PC-9 (cell line): ENCODE measurements around the gene CMTM7. TPM values are rescaled to one million over a fixed set of nuclear protein-coding genes. Genes with fewer than 3 reads are reported as not detected.

Experiments used
- BruUV-seq: library from RNA; stranded (reverse); fragments of 400-500 nt; replicated peaks from 2 replicates; lab custom pipeline; 2021; lab: Mats Ljungman, UMichigan
- CTCF ChIA-PET: fragments of 300-600 bp; sonication (Branson Sonifier 250); formaldehyde crosslinking; loops from one replicate; lab custom pipeline; 2022; ENCODE audit warnings: antibody characterized with exemption; lab: Charles Lee
- POLR2A ChIA-PET: fragments of 300-600 bp; sonication (Branson Sonifier 250); formaldehyde crosslinking; loops from one replicate; lab custom pipeline; 2022; ENCODE audit warnings: antibody characterized with exemption; ENCODE audit not compliant: unreplicated experiment; lab: Charles Lee
- DNase-seq, 2 experiments: peaks; one replicate each; pipeline versions ENCODE4 v3.0.0 to v3.0.0-alpha.2; 2015 to 2022; ENCODE audit warnings: mixed read lengths in 1 of 2
- H2AFZ ChIP-seq: fragments of 200-600 bp; sonication (generic); 2 replicates; pipeline ENCODE4 v1.8.1; 2017; ENCODE audit warnings: antibody characterized with exemption
- H3F3A ChIP-seq: fragments of 200-600 bp; sonication (generic); 2 replicates; pipeline ENCODE4 v1.8.1; 2017; ENCODE audit warnings: antibody characterized with exemption, mild to moderate bottlenecking, low read depth; ENCODE audit not compliant: insufficient read depth
- H3K27ac ChIP-seq: fragments of 200-600 bp; sonication (generic); 2 replicates; pipeline ENCODE4 v1.6.1; 2016; ENCODE audit warnings: mixed run types
- H3K27me3 ChIP-seq: fragments of 200-600 bp; sonication (generic); 2 replicates; pipeline ENCODE4 v1.6.1; 2016; ENCODE audit warnings: low read depth, mixed run types; ENCODE audit not compliant: insufficient read depth
- H3K36me3 ChIP-seq: fragments of 200-600 bp; sonication (generic); 2 replicates; pipeline ENCODE4 v1.6.1; 2016; ENCODE audit warnings: low read depth, mixed run types
- H3K4me1 ChIP-seq: fragments of 200-600 bp; sonication (generic); replicated peaks from 2 replicates; pipeline ENCODE4 v1.6.1; 2016; ENCODE audit warnings: mixed run types; ENCODE audit not compliant: insufficient read depth
- H3K4me2 ChIP-seq: fragments of 200-600 bp; sonication (generic); 2 replicates; pipeline ENCODE4 v1.6.1; 2017; ENCODE audit warnings: mixed run types
- H3K4me3 ChIP-seq: fragments of 200-600 bp; sonication (generic); 2 replicates; pipeline ENCODE4 v1.6.1; 2016; ENCODE audit warnings: mixed run types
- H3K79me2 ChIP-seq: fragments of 200-600 bp; sonication (generic); 2 replicates; pipeline ENCODE4 v1.6.1; 2017; ENCODE audit warnings: low read depth, mixed run types
- H3K9me2 ChIP-seq: fragments of 200-600 bp; sonication (generic); 2 replicates; pipeline ENCODE4 v1.8.1; 2017; ENCODE audit warnings: mild to moderate bottlenecking; ENCODE audit not compliant: insufficient read depth
- H3K9me3 ChIP-seq: fragments of 200-600 bp; sonication (generic); 2 replicates; pipeline ENCODE4 v1.8.1; 2016; ENCODE audit warnings: low read depth; ENCODE audit not compliant: insufficient read depth
- H4K20me1 ChIP-seq: fragments of 200-600 bp; sonication (generic); 2 replicates; pipeline ENCODE4 v1.8.1; 2017; ENCODE audit not compliant: insufficient read depth
- EZH2 ChIP-seq: fragments of 200-600 bp; sonication (generic); IDR thresholded peaks from 2 replicates; pipeline ENCODE4 v1.8.0; 2017; ENCODE audit warnings: antibody characterized with exemption, low read depth
- intact Hi-C: fragments of 100-400 bp; cut with micrococcal nuclease; formaldehyde crosslinking; loops from one replicate; pipeline ENCODE4 v1.10.0; 2022; ENCODE audit not compliant: unreplicated experiment
- total RNA-seq: library from RNA; stranded (reverse); gene quantifications from 2 replicates; pipeline ENCODE4 v1.2.3, GENCODE V29; 2021
- TF ChIP-seq, protein P1 (sequence below): fragments of 200-600 bp; sonication (generic); conservative IDR thresholded peaks from 2 replicates; pipeline ENCODE4 v1.6.1; 2017; ENCODE audit warnings: mixed run types, antibody characterized with exemption, mild to moderate bottlenecking, moderate library complexity

The CMTM7 gene
- total RNA-seq, 1 experiment from 2014 or later, result 37.1 TPM

- H3K4me3 ChIP-seq, result no peak overlapping the region
- no peak overlapping the region for H3K27ac ChIP-seq
- ChIA-PET POLR2A (no interaction called here), CTCF (no interaction called here)
- intact Hi-C loops, result no loop called here
- H3F3A ChIP-seq, result peaks cover 14% of the 10 kb centered on the region; the same call in 1 of the 2 replicates
- peaks cover 14% of the 10 kb centered on the region for H3K4me1 ChIP-seq
- no peaks in the 10 kb centered on the region for H3K9me2 ChIP-seq
- H3K36me3 ChIP-seq, result no peaks in the 10 kb centered on the region
- H3K4me2 ChIP-seq, result no peak overlapping the region
- H4K20me1 ChIP-seq, result no peaks in the 10 kb centered on the region
- no peak overlapping the region for H2AFZ ChIP-seq
- H3K9me3 ChIP-seq, result no peaks in the 10 kb centered on the region
- no peak for DNase-seq
- H3K27me3 ChIP-seq, result no peaks in the 10 kb centered on the region
- H3K79me2 ChIP-seq, result no peaks in the 10 kb centered on the region
- TF ChIP-seq EZH2, result no peak
- TF ChIP-seq, protein P1, sequence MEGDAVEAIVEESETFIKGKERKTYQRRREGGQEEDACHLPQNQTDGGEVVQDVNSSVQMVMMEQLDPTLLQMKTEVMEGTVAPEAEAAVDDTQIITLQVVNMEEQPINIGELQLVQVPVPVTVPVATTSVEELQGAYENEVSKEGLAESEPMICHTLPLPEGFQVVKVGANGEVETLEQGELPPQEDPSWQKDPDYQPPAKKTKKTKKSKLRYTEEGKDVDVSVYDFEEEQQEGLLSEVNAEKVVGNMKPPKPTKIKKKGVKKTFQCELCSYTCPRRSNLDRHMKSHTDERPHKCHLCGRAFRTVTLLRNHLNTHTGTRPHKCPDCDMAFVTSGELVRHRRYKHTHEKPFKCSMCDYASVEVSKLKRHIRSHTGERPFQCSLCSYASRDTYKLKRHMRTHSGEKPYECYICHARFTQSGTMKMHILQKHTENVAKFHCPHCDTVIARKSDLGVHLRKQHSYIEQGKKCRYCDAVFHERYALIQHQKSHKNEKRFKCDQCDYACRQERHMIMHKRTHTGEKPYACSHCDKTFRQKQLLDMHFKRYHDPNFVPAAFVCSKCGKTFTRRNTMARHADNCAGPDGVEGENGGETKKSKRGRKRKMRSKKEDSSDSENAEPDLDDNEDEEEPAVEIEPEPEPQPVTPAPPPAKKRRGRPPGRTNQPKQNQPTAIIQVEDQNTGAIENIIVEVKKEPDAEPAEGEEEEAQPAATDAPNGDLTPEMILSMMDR, result no peak
- BruUV-seq, result no TSS peak
Observed at GRCh38 chr3:32474201-32474600, 82.5 kb downstream of the CMTM7 start.

DNA sequence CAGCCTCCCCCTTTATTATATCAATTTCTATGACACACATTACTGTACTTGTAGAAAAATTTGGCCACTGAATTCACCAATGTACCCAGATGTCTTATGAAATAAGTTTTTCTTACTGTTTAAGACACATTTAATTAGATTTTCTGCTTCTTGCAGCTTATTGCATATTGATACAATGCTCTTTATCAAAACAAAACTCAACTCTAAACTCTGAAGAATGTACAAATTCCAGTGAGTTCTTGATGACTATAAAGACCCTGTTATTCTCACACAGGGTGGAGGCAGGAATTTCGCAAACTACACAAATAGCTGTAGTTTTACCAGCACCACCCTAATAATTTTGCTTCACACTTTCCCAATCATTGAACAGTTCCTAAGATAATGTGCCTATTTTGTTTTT, 89.0 kb downstream of the CMTM7 start:
- no peaks in the 10 kb centered on the region for H3K79me2 ChIP-seq
- no peaks in the 10 kb centered on the region for H3F3A ChIP-seq
- no peaks in the 10 kb centered on the region for H4K20me1 ChIP-seq
- DNase-seq, result no peak
- ChIA-PET POLR2A (no interaction called here), CTCF (no interaction called here)
- H3K4me3 ChIP-seq, result no peak overlapping the region
- H3K36me3 ChIP-seq, result no peaks in the 10 kb centered on the region
- no peaks in the 10 kb centered on the region for H3K27me3 ChIP-seq
- H3K9me3 ChIP-seq, result no peaks in the 10 kb centered on the region
- no TSS peak for BruUV-seq
- TF ChIP-seq, protein P1, result no peak
- TF ChIP-seq EZH2, result no peak
- no peak overlapping the region for H3K4me2 ChIP-seq
- intact Hi-C loops, result no loop called here
- no peaks in the 10 kb centered on the region for H3K9me2 ChIP-seq
- H2AFZ ChIP-seq, result no peak overlapping the region
- no peak overlapping the region for H3K27ac ChIP-seq
- H3K4me1 ChIP-seq, result no peaks in the 10 kb centered on the region; the same call in 1 of the 2 replicates

GRCh38 chr3:32481791-32482631, 90.4 kb downstream of the CMTM7 start:
- intact Hi-C loops, result no loop called here
- DNase-seq, result no peak
- POLR2A ChIA-PET, result interaction anchor here (0.6 to 0.8 kb wide), 2 partner anchors 107 to 115 kb away, joined by 7 to 9 read pairs; no protein-coding TSS in a partner anchor
- CTCF ChIA-PET, result no interaction called here
- no peak overlapping the region for H3K4me3 ChIP-seq
- H3K4me2 ChIP-seq, result no peak overlapping the region
- TSS peak; percentile 20 for BruUV-seq
- H3K9me3 ChIP-seq, result no peaks in the 10 kb centered on the region
- no peaks in the 10 kb centered on the region for H3K9me2 ChIP-seq
- H3K27me3 ChIP-seq, result no peaks in the 10 kb centered on the region
- H3K4me1 ChIP-seq, result no peaks in the 10 kb centered on the region; the same call in 1 of the 2 replicates
- H3F3A ChIP-seq, result no peaks in the 10 kb centered on the region
- no peak overlapping the region for H3K27ac ChIP-seq
- H3K36me3 ChIP-seq, result no peaks in the 10 kb centered on the region
- TF ChIP-seq EZH2, result no peak
- TF ChIP-seq, protein P1, result no peak
- H3K79me2 ChIP-seq, result no peaks in the 10 kb centered on the region
- no peaks in the 10 kb centered on the region for H4K20me1 ChIP-seq
- no peak overlapping the region for H2AFZ ChIP-seq
